Thymus (tissue), 11 donors: ENCODE results near the gene FCHO1. TPM values are rescaled to one million over a fixed set of nuclear protein-coding genes. Genes with fewer than 3 reads are reported as not detected.
A peak's percentile ranks its signal among the peaks of the same experiment; 100 is the strongest.

Source experiments
- DNase-seq, 9 donors: peaks; one replicate each; pipeline ENCODE4 v3.0.0-alpha.2; 2013; ENCODE audit warnings: low spot score in 9 of 9, low read depth in 6 of 9, missing footprints in 1 of 9
- H3K27ac ChIP-seq, 2 donors: one replicate each; pipeline ENCODE4 v1.5.1; 2013; ENCODE audit warnings: control low read depth in 1 of 2, low read depth in 1 of 2, low read length in 1 of 2, mild to moderate bottlenecking in 1 of 2, moderate library complexity in 1 of 2
- H3K27me3 ChIP-seq, 2 donors: one replicate each; pipeline ENCODE4 v1.5.1; 2013; ENCODE audit warnings: low read length in 1 of 2; ENCODE audit not compliant: control insufficient read depth in 2 of 2, insufficient read depth in 1 of 2
- H3K36me3 ChIP-seq, 2 donors: one replicate each; pipeline ENCODE4 v1.5.1; 2013; ENCODE audit warnings: low read length in 1 of 2, mild to moderate bottlenecking in 1 of 2, moderate library complexity in 1 of 2; ENCODE audit not compliant: control insufficient read depth in 2 of 2, insufficient read depth in 2 of 2
- H3K4me1 ChIP-seq, 2 donors: one replicate each; pipeline ENCODE4 v1.5.1; 2013; ENCODE audit warnings: low read length in 2 of 2; ENCODE audit not compliant: control insufficient read depth in 2 of 2, insufficient read depth in 2 of 2
- H3K4me3 ChIP-seq, 2 donors: one replicate each; pipeline ENCODE4 v1.5.1; 2013; ENCODE audit warnings: low read length in 2 of 2, control low read depth in 1 of 2, mild to moderate bottlenecking in 1 of 2
- H3K9me3 ChIP-seq, 2 donors: one replicate each; pipeline ENCODE4 v1.5.1; 2013; ENCODE audit warnings: low read length in 1 of 2, mild to moderate bottlenecking in 1 of 2; ENCODE audit not compliant: control insufficient read depth in 2 of 2, insufficient read depth in 1 of 2
- WGBS: extraction: QIAGEN DNeasy Blood & Tissue Kit; methylation state at CpG from one replicate; pipeline ENCODE4 v1.1.7; 2013; 5-methylcytosine and 5-hydroxymethylcytosine counted together
- polyA plus RNA-seq: library from polyadenylated mRNA; stranded (reverse); fragments of 200-250 nt; gene quantifications from one replicate; pipeline ENCODE4 v1.2.3, GENCODE V29; 2013
- total RNA-seq: library from RNA; stranded (reverse); fragments of 120-200 nt; gene quantifications from one replicate; pipeline ENCODE4 v1.2.4, GENCODE V29; 2013
- donor health status: healthy.

FCHO1 gene
- total and polyA plus RNA-seq, 2 donors = 16.4 to 28.2 TPM

DNA sequence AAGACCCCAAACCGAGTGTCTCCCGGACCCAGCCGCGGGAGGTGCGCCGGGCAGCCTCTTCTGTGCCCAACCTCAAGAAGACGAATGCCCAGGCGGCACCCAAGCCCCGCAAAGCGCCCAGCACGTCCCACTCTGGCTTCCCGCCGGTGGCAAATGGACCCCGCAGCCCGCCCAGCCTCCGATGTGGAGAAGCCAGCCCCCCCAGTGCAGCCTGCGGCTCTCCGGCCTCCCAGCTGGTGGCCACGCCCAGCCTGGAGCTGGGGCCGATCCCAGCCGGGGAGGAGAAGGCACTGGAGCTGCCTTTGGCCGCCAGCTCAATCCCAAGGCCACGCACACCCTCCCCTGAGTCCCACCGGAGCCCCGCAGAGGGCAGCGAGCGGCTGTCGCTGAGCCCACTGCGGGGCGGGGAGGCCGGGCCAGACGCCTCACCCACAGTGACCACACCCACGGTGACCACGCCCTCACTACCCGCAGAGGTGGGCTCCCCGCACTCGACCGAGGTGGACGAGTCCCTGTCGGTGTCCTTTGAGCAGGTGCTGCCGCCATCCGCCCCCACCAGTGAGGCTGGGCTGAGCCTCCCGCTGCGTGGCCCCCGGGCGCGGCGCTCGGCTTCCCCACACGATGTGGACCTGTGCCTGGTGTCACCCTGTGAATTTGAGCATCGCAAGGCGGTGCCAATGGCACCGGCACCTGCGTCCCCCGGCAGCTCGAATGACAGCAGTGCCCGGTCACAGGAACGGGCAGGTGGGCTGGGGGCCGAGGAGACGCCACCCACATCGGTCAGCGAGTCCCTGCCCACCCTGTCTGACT is 24.1 kb upstream of the FCHO1 start:
- H3K27me3 ChIP-seq = no peaks in the 10 kb centered on the region
- H3K27ac ChIP-seq = no peak overlapping the region
- H3K9me3 ChIP-seq = no peaks in the 10 kb centered on the region
- no peak overlapping the region for H3K4me3 ChIP-seq
- DNase-seq = no peak
- 99% methylated on average over 62 of the region's 62 CpGs for WGBS
- no peaks in the 10 kb centered on the region for H3K4me1 ChIP-seq
- H3K36me3 ChIP-seq = peaks cover 75 to 78% of the 10 kb centered on the region in 2 donors

DNA sequence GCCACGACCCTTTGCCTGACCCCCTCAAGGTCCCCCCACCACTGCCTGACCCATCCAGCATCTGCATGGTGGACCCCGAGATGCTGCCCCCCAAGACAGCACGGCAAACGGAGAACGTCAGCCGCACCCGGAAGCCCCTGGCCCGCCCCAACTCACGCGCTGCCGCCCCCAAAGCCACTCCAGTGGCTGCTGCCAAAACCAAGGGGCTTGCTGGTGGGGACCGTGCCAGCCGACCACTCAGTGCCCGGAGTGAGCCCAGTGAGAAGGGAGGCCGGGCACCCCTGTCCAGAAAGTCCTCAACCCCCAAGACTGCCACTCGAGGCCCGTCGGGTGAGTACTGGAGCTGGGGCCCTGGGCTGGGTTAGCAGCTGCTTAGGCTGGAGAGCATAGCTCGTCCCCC is 23.4 kb upstream of the FCHO1 start:
- H3K36me3 ChIP-seq = peaks cover 81% of the 10 kb centered on the region in 2 donors
- no peaks in the 10 kb centered on the region for H3K27me3 ChIP-seq
- no peaks in the 10 kb centered on the region for H3K4me1 ChIP-seq
- no peak overlapping the region for H3K4me3 ChIP-seq
- no peak overlapping the region for H3K27ac ChIP-seq
- DNase-seq = no peak
- H3K9me3 ChIP-seq = no peaks in the 10 kb centered on the region
- WGBS = 97% methylated on average over 19 of the region's 19 CpGs

DNA sequence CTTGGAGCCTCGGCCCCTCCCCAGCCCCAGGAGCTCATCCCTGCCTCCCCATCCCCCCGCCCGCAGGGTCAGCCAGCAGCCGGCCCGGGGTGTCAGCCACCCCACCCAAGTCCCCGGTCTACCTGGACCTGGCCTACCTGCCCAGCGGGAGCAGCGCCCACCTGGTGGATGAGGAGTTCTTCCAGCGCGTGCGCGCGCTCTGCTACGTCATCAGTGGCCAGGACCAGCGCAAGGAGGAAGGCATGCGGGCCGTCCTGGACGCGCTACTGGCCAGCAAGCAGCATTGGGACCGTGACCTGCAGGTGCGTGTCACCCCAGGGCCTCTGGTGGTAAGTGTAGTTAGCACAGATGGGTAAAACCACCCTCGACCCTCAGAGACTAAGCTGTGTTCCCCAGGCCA is 18.1 kb upstream of the FCHO1 start:
- Histone ChIP-seq H3K27ac (no peak overlapping the region), H3K9me3 (no peaks in the 10 kb centered on the region), H3K4me3 (no peak overlapping the region), H3K36me3 (peaks cover 67 to 69% of the 10 kb centered on the region in 2 donors), H3K4me1 (no peaks in the 10 kb centered on the region), H3K27me3 (no peaks in the 10 kb centered on the region)
- DNase-seq = no peak
- 98% methylated on average over 22 of the region's 22 CpGs for WGBS

GRCh38 chr19:17734146-17734545 is 17.1 kb upstream of the FCHO1 start:
- Histone ChIP-seq H3K9me3 (no peaks in the 10 kb centered on the region), H3K36me3 (peaks cover 62% of the 10 kb centered on the region in 2 donors), H3K27ac (no peak overlapping the region), H3K27me3 (no peaks in the 10 kb centered on the region), H3K4me3 (no peak overlapping the region), H3K4me1 (peaks cover 0 to 3% of the 10 kb centered on the region in 2 donors)
- WGBS = 97% methylated on average over 16 of the region's 16 CpGs
- no peak for DNase-seq

- Histone ChIP-seq H3K4me1 (peaks cover 0 to 8% of the 10 kb centered on the region in 2 donors), H3K36me3 (peaks cover 49 to 50% of the 10 kb centered on the region in 2 donors), H3K9me3 (no peaks in the 10 kb centered on the region), H3K27me3 (no peaks in the 10 kb centered on the region), H3K27ac (no peak overlapping the region), H3K4me3 (no peak overlapping the region)
- 98% methylated on average over 5 of the region's 5 CpGs for WGBS
- DNase-seq = no peak
Observed at GRCh38 chr19:17735410-17735809, 15.9 kb upstream of the FCHO1 start.

GRCh38 chr19:17737690-17738153 is 13.6 kb upstream of the FCHO1 start:
- peaks cover 29 to 40% of the 10 kb centered on the region in 2 donors for H3K36me3 ChIP-seq
- H3K27me3 ChIP-seq = no peaks in the 10 kb centered on the region
- H3K4me1 ChIP-seq = peaks cover 0 to 8% of the 10 kb centered on the region in 2 donors
- peaks cover 3 to 8% of the 10 kb centered on the region in 2 donors for H3K9me3 ChIP-seq
- no peak for DNase-seq
- no peak overlapping the region for H3K4me3 ChIP-seq
- WGBS = 97% methylated on average over 7 of the region's 7 CpGs
- no peak overlapping the region for H3K27ac ChIP-seq

DNA sequence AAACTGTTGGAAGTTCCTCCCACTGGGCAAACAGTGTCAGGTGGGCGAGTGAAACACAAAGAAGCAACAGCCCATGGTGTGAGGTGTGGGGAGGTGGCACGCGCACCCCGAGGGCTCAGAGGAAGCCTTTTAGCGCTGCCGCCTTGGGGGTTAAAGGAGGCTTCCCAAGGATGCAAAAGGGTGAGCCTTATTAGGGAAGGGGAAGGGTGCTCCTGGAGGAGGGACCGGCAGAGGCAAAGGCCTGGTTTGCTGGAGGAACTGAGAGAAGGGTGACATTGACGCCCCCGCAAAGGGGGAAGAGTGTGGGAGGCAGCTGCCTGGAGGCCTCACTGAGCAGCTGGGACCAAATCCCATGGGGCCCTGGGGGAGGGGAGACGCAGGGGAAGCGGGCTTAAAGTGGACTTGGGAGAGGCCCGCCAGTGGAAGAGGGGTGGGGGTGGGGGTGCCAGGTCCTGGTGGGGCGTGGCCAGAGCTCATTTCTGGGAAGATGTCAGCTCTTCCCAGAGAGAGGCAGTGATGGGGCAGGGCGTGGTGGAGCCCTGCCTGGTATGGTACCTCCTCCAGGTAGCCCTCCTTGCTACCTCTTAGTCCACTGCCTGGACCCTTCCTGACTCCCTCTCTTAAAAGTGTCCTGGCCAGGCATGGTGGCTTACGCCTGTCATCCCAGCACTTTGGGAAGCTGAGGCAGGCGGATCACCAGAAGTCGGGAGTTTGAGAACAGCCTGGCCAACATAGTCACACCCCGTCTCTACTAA is 12.0 kb upstream of the FCHO1 start:
- H3K27me3 ChIP-seq = no peaks in the 10 kb centered on the region
- peaks cover 0 to 8% of the 10 kb centered on the region in 2 donors for H3K4me1 ChIP-seq
- peaks cover 3 to 8% of the 10 kb centered on the region in 2 donors for H3K9me3 ChIP-seq
- H3K36me3 ChIP-seq = peaks cover 13 to 24% of the 10 kb centered on the region in 2 donors
- 94% methylated on average over 18 of the region's 18 CpGs for WGBS
- no peak overlapping the region for H3K27ac ChIP-seq
- H3K4me3 ChIP-seq = no peak overlapping the region
- peak in 1 of 9 donors; percentile 16 for DNase-seq

- 98% methylated on average over 2 of the region's 2 CpGs for WGBS
- H3K27ac ChIP-seq = no peak overlapping the region
- DNase-seq = no peak
Observed at GRCh38 chr19:17741456-17741855, 9.8 kb upstream of the FCHO1 start.

More at GRCh38 chr19:17741456-17741855, 9.8 kb upstream of the FCHO1 start:
- peaks cover 3 to 8% of the 10 kb centered on the region in 2 donors for H3K9me3 ChIP-seq
- peaks cover 2% of the 10 kb centered on the region in 2 donors for H3K36me3 ChIP-seq
- H3K4me1 ChIP-seq = peaks cover 0 to 8% of the 10 kb centered on the region in 2 donors
- H3K4me3 ChIP-seq = no peak overlapping the region
- H3K27me3 ChIP-seq = no peaks in the 10 kb centered on the region
